SK-N-SH (cell line): Measurements from ENCODE around the gene LTBP2. TPM values are rescaled to one million over a fixed set of nuclear protein-coding genes. Genes with fewer than 3 reads are reported as not detected.

Experiments used
- CTCF ChIA-PET: fragments of 300-600, 350-600 bp; formaldehyde crosslinking; extraction: SDS; loops from one replicate; lab custom pipeline; 2021; lab: Yijun Ruan, JAX
- POLR2A ChIA-PET: fragments of 350-600 bp; sonication (Branson Sonifier 250); formaldehyde crosslinking; extraction: SDS; loops from one replicate; lab custom pipeline; 2020; ENCODE audit warnings: antibody characterized with exemption, inconsistent platforms; lab: Yijun Ruan, JAX
- DNase-seq: peaks from one replicate; pipeline ENCODE4 v3.0.0; 2012
- H2AFZ ChIP-seq: fragments of 200-600 bp; sonication (generic); 2 replicates; pipeline ENCODE4 v1.8.1; 2016; ENCODE audit warnings: antibody characterized with exemption, mild to moderate bottlenecking, low read depth
- H3F3A ChIP-seq: fragments of 200-600 bp; sonication (generic); replicated peaks from 2 replicates; pipeline ENCODE3; 2016; ENCODE audit warnings: antibody characterized with exemption, mild to moderate bottlenecking; ENCODE audit not compliant: insufficient read depth
- H3K27ac ChIP-seq, 2 experiments: fragments of 200-500 bp in 1 of 2; fragments of 200-600 bp in 1 of 2; sonication (Bioruptor generic) in 1 of 2; sonication (generic), shearing (Covaris generic) in 1 of 2; 2 replicates each; pipeline versions ENCODE4 v1.5.1 to v1.6.1; 2014 to 2016; ENCODE audit warnings: low read depth in 2 of 2, inconsistent platforms in 1 of 2, low read length in 1 of 2, mild to moderate bottlenecking in 1 of 2, mixed read lengths in 1 of 2
- H3K27me3 ChIP-seq: fragments of 200-600 bp; sonication (generic), shearing (Covaris generic); 2 replicates; pipeline ENCODE4 v1.6.1; 2016; ENCODE audit warnings: mixed run types; ENCODE audit not compliant: insufficient read depth
- H3K36me3 ChIP-seq, 2 experiments: fragments of 200-500 bp in 1 of 2; fragments of 200-600 bp in 1 of 2; sonication (Bioruptor generic) in 1 of 2; sonication (generic) in 1 of 2; replicated peaks in 1 of 2; 2 replicates each; pipeline versions ENCODE3 to v1.5.1; 2014 to 2016; ENCODE audit warnings: low read length in 1 of 2, mild to moderate bottlenecking in 1 of 2; ENCODE audit not compliant: insufficient read depth in 2 of 2, control insufficient read depth in 1 of 2
- H3K4me1 ChIP-seq, 2 experiments: fragments of 200-500 bp in 1 of 2; fragments of 200-600 bp in 1 of 2; sonication (Bioruptor generic) in 1 of 2; sonication (generic), shearing (Covaris generic) in 1 of 2; 2 replicates each; pipeline versions ENCODE4 v1.5.1 to v1.6.1; 2014 to 2016; ENCODE audit warnings: low read depth in 1 of 2, low read length in 1 of 2, mixed run types in 1 of 2; ENCODE audit not compliant: insufficient read depth in 2 of 2, control insufficient read depth in 1 of 2
- H3K4me2 ChIP-seq: fragments of 200-600 bp; sonication (generic), shearing (Covaris generic); 2 replicates; pipeline ENCODE4 v1.6.1; 2017; ENCODE audit warnings: mixed run types
- H3K4me3 ChIP-seq, 2 experiments: fragments of 200-500 bp in 1 of 2; fragments of 200-600 bp in 1 of 2; sonication (Bioruptor generic) in 1 of 2; sonication (generic), shearing (Covaris generic) in 1 of 2; 2 replicates each; pipeline versions ENCODE4 v1.5.1 to v1.8.1; 2014 to 2016; ENCODE audit warnings: low read depth in 2 of 2, inconsistent platforms in 1 of 2, low read length in 1 of 2, mild to moderate bottlenecking in 1 of 2, mixed read lengths in 1 of 2, moderate library complexity in 1 of 2
- H3K79me2 ChIP-seq: fragments of 200-600 bp; sonication (generic); 2 replicates; pipeline ENCODE4 v1.8.1; 2017; ENCODE audit warnings: mild to moderate bottlenecking; ENCODE audit not compliant: insufficient read depth
- H3K9ac ChIP-seq: fragments of 200-600 bp; sonication (generic); 2 replicates; pipeline ENCODE4 v1.6.1; 2017; ENCODE audit warnings: mixed run types
- H3K9me2 ChIP-seq: fragments of 200-600 bp; sonication (generic); 2 replicates; pipeline ENCODE4 v1.6.1; 2017; ENCODE audit warnings: mixed run types
- H3K9me3 ChIP-seq: fragments of 200-600 bp; sonication (generic); 2 replicates; pipeline ENCODE4 v1.6.1; 2017; ENCODE audit warnings: mixed run types, mild to moderate bottlenecking, moderate library complexity
- H4K20me1 ChIP-seq: fragments of 200-600 bp; sonication (generic); 2 replicates; pipeline ENCODE4 v1.6.1; 2017; ENCODE audit warnings: mild to moderate bottlenecking, mixed run types; ENCODE audit not compliant: insufficient read depth
- EP300 ChIP-seq, 2 experiments: IDR thresholded peaks; 2 replicates each; pipeline versions ENCODE4 v1.4.0 to v1.6.1; 2012; ENCODE audit warnings: borderline replicate concordance in 1 of 2, low read depth in 1 of 2, low read length in 1 of 2
- EZH2phosphoT487 ChIP-seq: fragments of 200-600 bp; sonication (generic); IDR thresholded peaks from 2 replicates; pipeline ENCODE4 v1.6.1; 2017; ENCODE audit warnings: low read depth, mixed run types, mild to moderate bottlenecking, antibody characterized with exemption, moderate library complexity, borderline replicate concordance
- FOSL2 ChIP-seq: IDR thresholded peaks from 2 replicates; pipeline ENCODE4 v1.4.0; 2012; ENCODE audit warnings: low read depth, mild to moderate bottlenecking, moderate library complexity, borderline replicate concordance
- FOXM1 ChIP-seq: IDR thresholded peaks from 2 replicates; pipeline ENCODE4 v1.4.0; 2012; ENCODE audit warnings: low read depth, mild to moderate bottlenecking
- GABPA ChIP-seq: IDR thresholded peaks from 2 replicates; pipeline ENCODE4 v1.4.0; 2012; ENCODE audit warnings: low read depth, mild to moderate bottlenecking
- JUND ChIP-seq: IDR thresholded peaks from 2 replicates; pipeline ENCODE4 v1.4.0; 2012
- MAX ChIP-seq: IDR thresholded peaks from 2 replicates; pipeline ENCODE4 v1.4.0; 2012; ENCODE audit warnings: low read depth
- MXI1 ChIP-seq: IDR thresholded peaks from 2 replicates; pipeline ENCODE4 v1.6.1; 2012; ENCODE audit warnings: mild to moderate bottlenecking, low read depth, low read length, improper control_type of control experiment
- NFIC ChIP-seq: IDR thresholded peaks from 2 replicates; pipeline ENCODE4 v1.4.0; 2012; ENCODE audit warnings: borderline replicate concordance
- POLR2AphosphoS5 ChIP-seq: IDR thresholded peaks from 2 replicates; pipeline ENCODE4 v1.6.1; 2012; ENCODE audit warnings: low read depth, low read length
- RFX5 ChIP-seq: IDR thresholded peaks from 2 replicates; pipeline ENCODE4 v1.6.1; 2012; ENCODE audit warnings: mild to moderate bottlenecking, improper control_type of control experiment, low read length
- RXRA ChIP-seq: IDR thresholded peaks from 2 replicates; pipeline ENCODE4 v1.4.0; 2012; ENCODE audit warnings: low read depth, mild to moderate bottlenecking, borderline replicate concordance
- SIN3A ChIP-seq: IDR thresholded peaks from 2 replicates; pipeline ENCODE4 v1.6.1; 2012; ENCODE audit warnings: low read depth, mild to moderate bottlenecking, low read length, moderate library complexity, borderline replicate concordance
- TCF12 ChIP-seq: IDR thresholded peaks from 2 replicates; pipeline ENCODE4 v1.4.0; 2012
- USF1 ChIP-seq: IDR thresholded peaks from 2 replicates; pipeline ENCODE4 v1.4.0; 2012; ENCODE audit warnings: low read depth, borderline replicate concordance
- USF2 ChIP-seq: fragments of 150-350 bp; IDR thresholded peaks from 2 replicates; pipeline ENCODE4 v1.6.1; 2017; ENCODE audit warnings: antibody characterized with exemption, low read length, low read depth, borderline replicate concordance
- YY1 ChIP-seq: IDR thresholded peaks from 2 replicates; pipeline ENCODE4 v1.4.0; 2012; ENCODE audit warnings: low read depth, mild to moderate bottlenecking
- ZBTB33 ChIP-seq: IDR thresholded peaks from 2 replicates; pipeline ENCODE4 v1.4.0; 2012; ENCODE audit warnings: low read depth, borderline replicate concordance
- whole genome bisulfite sequencing: methylation state at CpG from one replicate; pipeline ENCODE4 v1.1.6; 2017; ENCODE audit warnings: low lambda C conversion rate; 5-methylcytosine and 5-hydroxymethylcytosine counted together
- polyA plus RNA-seq, 3 experiments: library from polyadenylated mRNA; depleted of rRNA; stranded (reverse); fragments of >200 nt; gene quantifications; 2 replicates each; pipeline ENCODE4 v1.2.3, GENCODE V29; 2012

The LTBP2 gene
- polyA plus RNA-seq, 1 of the 3 experiments (the other 2 are of a cell fraction): 58.8 TPM

- TF ChIP-seq MXI1 (no peak), FOXM1 (no peak), ZBTB33 (no peak)
Observed at GRCh38 chr14:74618078-74618952, 6.3 kb upstream of the LTBP2 start (continued).

GRCh38 chr14:74616996-74617700, 5.1 kb upstream of the LTBP2 start:
- ChIA-PET CTCF (interaction anchor here (1.3 to 7.4 kb wide), 4 partner anchors 8 to 116 kb away, joined by 4 to 48 read pairs (median 10); no protein-coding TSS in a partner anchor), POLR2A (no interaction called here)
- H3K9me3 ChIP-seq: no peaks in the 10 kb centered on the region
- no peak for TF ChIP-seq USF2
- TF ChIP-seq POLR2AphosphoS5: no peak; the same call in 1 of the 2 replicates
- no peak for TF ChIP-seq RFX5
- peak; percentile 37; the same call in 1 of the 2 replicates for TF ChIP-seq GABPA
- H2AFZ ChIP-seq: no peak overlapping the region
- H3K27me3 ChIP-seq: no peaks in the 10 kb centered on the region
- no peaks in the 10 kb centered on the region for H3K9me2 ChIP-seq
- no peaks in the 10 kb centered on the region for H4K20me1 ChIP-seq
- peaks cover 49% of the 10 kb centered on the region for H3K79me2 ChIP-seq
- peak overlapping the region; percentile 80 for H3K9ac ChIP-seq
- WGBS: 42% methylated on average over 12 of the region's 13 CpGs
- no peaks in the 10 kb centered on the region for H3K36me3 ChIP-seq
- H3F3A ChIP-seq: peaks cover 55% of the 10 kb centered on the region
- peak overlapping the region; percentile 84 for H3K4me2 ChIP-seq
- no peak for DNase-seq
- H3K4me3 ChIP-seq: peak overlapping the region in 1 of 2 experiments; percentile 73; a peak in 2 of 4 replicates
- peaks cover 20 to 67% of the 10 kb centered on the region in 2 experiments; a peak in 3 of 4 replicates for H3K4me1 ChIP-seq
- H3K27ac ChIP-seq: peak overlapping the region; percentile 78 to 99

GRCh38 chr14:74616507-74616906, 4.5 kb upstream of the LTBP2 start:
- Histone ChIP-seq H3K4me2 (peak overlapping the region; percentile 84), H3K4me3 (peak overlapping the region; percentile 17 to 73; a peak in 3 of 4 replicates), H3K36me3 (no peaks in the 10 kb centered on the region), H3K9me3 (no peaks in the 10 kb centered on the region), H3K27me3 (no peaks in the 10 kb centered on the region), H2AFZ (no peak overlapping the region), H3F3A (peaks cover 52% of the 10 kb centered on the region), H3K79me2 (peaks cover 55% of the 10 kb centered on the region), H3K27ac (peak overlapping the region; percentile 78 to 99), H4K20me1 (no peaks in the 10 kb centered on the region), H3K9me2 (no peaks in the 10 kb centered on the region), H3K4me1 (peaks cover 20 to 64% of the 10 kb centered on the region in 2 experiments; a peak in 3 of 4 replicates), H3K9ac (peak overlapping the region; percentile 80)
- WGBS: 6% methylated on average over 4 of the region's 4 CpGs
- DNase-seq: no peak
- ChIA-PET POLR2A (no interaction called here), CTCF (interaction anchor here (0.6 to 7.4 kb wide), 6 partner anchors 8 to 116 kb away, joined by 3 to 48 read pairs (median 6); no protein-coding TSS in a partner anchor)
- TF ChIP-seq SIN3A (0 out of 2 replicates have a peak, but pooled peaks have one; percentile 9), EP300 (IDR thresholded peaks at IDR 0.05; ENCODE audit: borderline replicate concordance in 1 of 2, low read depth in 1 of 2, low read length in 1 of 2) (peak in 1 of 2 experiments; percentile 63; a peak in 2 of 4 replicates), USF1 (no peak), MAX (peak; percentile 67), FOSL2 (peak; percentile 94), JUND (peak; percentile 90), EZH2phosphoT487 (no peak), RXRA (peak; percentile 38; the same call in 1 of the 2 replicates), POLR2AphosphoS5 (peak; percentile 28; the same call in 1 of the 2 replicates), TCF12 (peak; percentile 68; the same call in 1 of the 2 replicates), YY1 (peak; percentile 53; the same call in 1 of the 2 replicates), NFIC (no peak; the same call in 1 of the 2 replicates)
